Neural cell (in vitro differentiated cells): Measurements from ENCODE around the gene GLRX. TPM values are rescaled to one million over a fixed set of nuclear protein-coding genes. Genes with fewer than 3 reads are reported as not detected.

ENCODE experiments used
- H2AFZ ChIP-seq: fragments of 200-600, 300-800 bp; sonication (generic), shearing (Covaris generic); 2 replicates; pipeline ENCODE4 v1.6.0; 2014; ENCODE audit warnings: low read depth, mild to moderate bottlenecking, antibody characterized with exemption, low read length, moderate library complexity
- H3F3A ChIP-seq: fragments of 200-600 bp; shearing (Covaris generic); 2 replicates; pipeline ENCODE4 v1.6.1; 2016; ENCODE audit warnings: mild to moderate bottlenecking, moderate library complexity, mixed read lengths, antibody characterized with exemption, low read length; ENCODE audit not compliant: insufficient read depth, poor library complexity, severe bottlenecking
- H3K27ac ChIP-seq: fragments of 200-600, 300-800 bp; sonication (generic), shearing (Covaris generic); 2 replicates; pipeline ENCODE4 v1.5.1; 2014; ENCODE audit warnings: mild to moderate bottlenecking, low read length, moderate library complexity
- H3K27me3 ChIP-seq: fragments of 300-800, 200-600 bp; sonication (generic), shearing (Covaris generic); 2 replicates; pipeline ENCODE4 v1.6.0; 2014; ENCODE audit warnings: mild to moderate bottlenecking, low read depth, low read length, moderate library complexity; ENCODE audit not compliant: insufficient read depth
- H3K36me3 ChIP-seq: fragments of 300-800, 200-600 bp; sonication (generic), shearing (Covaris generic); 2 replicates; pipeline ENCODE4 v1.5.1; 2014; ENCODE audit warnings: mild to moderate bottlenecking, antibody characterized with exemption, low read length, moderate library complexity; ENCODE audit not compliant: insufficient read depth
- H3K4me2 ChIP-seq: fragments of 300-800, 200-600 bp; sonication (generic), shearing (Covaris generic); 2 replicates; pipeline ENCODE4 v1.6.0; 2014; ENCODE audit warnings: mild to moderate bottlenecking, low read length
- H3K4me3 ChIP-seq: fragments of 300-800, 200-600 bp; sonication (generic), shearing (Covaris generic); 2 replicates; pipeline ENCODE4 v1.5.1; 2014; ENCODE audit warnings: mild to moderate bottlenecking, low read length, moderate library complexity
- H3K79me2 ChIP-seq: fragments of 200-600 bp; shearing (Covaris generic); replicated peaks from 2 replicates; pipeline ENCODE4 v1.6.0; 2014; ENCODE audit warnings: mild to moderate bottlenecking, low read length, moderate library complexity; ENCODE audit not compliant: insufficient read depth
- H3K9ac ChIP-seq: fragments of 300-800, 200-600 bp; sonication (generic), shearing (Covaris generic); 2 replicates; pipeline ENCODE4 v1.6.1; 2016; ENCODE audit warnings: mild to moderate bottlenecking, low read length, mixed read lengths
- H3K9me2 ChIP-seq: fragments of 200-600 bp; shearing (Covaris generic); 2 replicates; pipeline ENCODE4 v1.6.1; 2016; ENCODE audit warnings: mild to moderate bottlenecking, low read length, mixed read lengths; ENCODE audit not compliant: insufficient read depth
- H3K9me3 ChIP-seq: fragments of 200-600, 300-800 bp; sonication (generic), shearing (Covaris generic); 2 replicates; pipeline ENCODE4 v1.6.1; 2016; ENCODE audit warnings: mild to moderate bottlenecking, mixed run types, low read length, moderate library complexity, mixed read lengths
- H4K20me1 ChIP-seq: fragments of 200-600 bp; shearing (Covaris generic); 2 replicates; pipeline ENCODE4 v1.6.1; 2016; ENCODE audit warnings: mild to moderate bottlenecking, mixed run types; ENCODE audit not compliant: insufficient read depth
- CTCF ChIP-seq: fragments of 450-650 bp; IDR thresholded peaks from 2 replicates; pipeline ENCODE4 v1.5.1; 2014; ENCODE audit warnings: antibody characterized with exemption, mild to moderate bottlenecking, moderate library complexity; ENCODE audit not compliant: poor library complexity, severe bottlenecking
- EP300 ChIP-seq: fragments of 450-650 bp; conservative IDR thresholded peaks from 2 replicates; pipeline ENCODE4 v1.6.1; 2014; ENCODE audit warnings: antibody characterized with exemption, mild to moderate bottlenecking, moderate library complexity; ENCODE audit not compliant: poor library complexity, severe bottlenecking
- EZH2 ChIP-seq: fragments of 200-600, 300-800 bp; shearing (Covaris generic), sonication (generic); IDR thresholded peaks from 2 replicates; pipeline ENCODE4 v1.6.1; 2014; ENCODE audit warnings: antibody characterized with exemption, low read length, borderline replicate concordance, mild to moderate bottlenecking; ENCODE audit not compliant: insufficient read depth, poor library complexity, severe bottlenecking
- MXI1 ChIP-seq: fragments of 450-650 bp; conservative IDR thresholded peaks from 2 replicates; pipeline ENCODE4 v1.6.1; 2014; ENCODE audit warnings: antibody characterized with exemption, mild to moderate bottlenecking; ENCODE audit not compliant: poor library complexity, severe bottlenecking
- POLR2AphosphoS5 ChIP-seq: IDR thresholded peaks from 2 replicates; pipeline ENCODE4 v1.6.1; 2012
- RAD21 ChIP-seq: fragments of 450-650 bp; conservative IDR thresholded peaks from 2 replicates; pipeline ENCODE4 v1.6.1; 2014; ENCODE audit warnings: antibody characterized with exemption, mild to moderate bottlenecking, moderate library complexity
- REST ChIP-seq: IDR thresholded peaks from 2 replicates; pipeline ENCODE4 v1.6.1; 2012; ENCODE audit warnings: borderline replicate concordance
- SMC3 ChIP-seq: fragments of 450-650 bp; conservative IDR thresholded peaks from 2 replicates; pipeline ENCODE4 v1.6.1; 2014; ENCODE audit warnings: antibody characterized with exemption, mild to moderate bottlenecking, moderate library complexity; ENCODE audit not compliant: poor library complexity
- TAF1 ChIP-seq: IDR thresholded peaks from 2 replicates; pipeline ENCODE4 v1.6.1; 2012; ENCODE audit warnings: low read depth
- polyA plus RNA-seq: library from polyadenylated mRNA; depleted of rRNA; stranded (reverse); fragments of >200 nt; gene quantifications from 2 replicates; pipeline ENCODE4 v1.2.3, GENCODE V29; 2014

GLRX gene
- polyA plus RNA-seq, 1 donor from 2014 or later, result 54.0 TPM

GRCh38 chr5:95803271-95804148 is 19.0 kb downstream of the GLRX start:
- no peak overlapping the region for H3K4me2 ChIP-seq
- no peak for TF ChIP-seq TAF1
- no peak for TF ChIP-seq POLR2AphosphoS5
- TF ChIP-seq EP300, result no peak
- no peak for TF ChIP-seq MXI1
- no peak overlapping the region for H2AFZ ChIP-seq
- H3F3A ChIP-seq, result no peaks in the 10 kb centered on the region
- H3K27me3 ChIP-seq, result no peaks in the 10 kb centered on the region
- no peaks in the 10 kb centered on the region for H3K79me2 ChIP-seq
- no peak overlapping the region for H3K4me3 ChIP-seq
- no peak overlapping the region for H3K27ac ChIP-seq
- no peaks in the 10 kb centered on the region for H3K36me3 ChIP-seq
- H3K9me2 ChIP-seq, result no peaks in the 10 kb centered on the region
- H3K9ac ChIP-seq, result no peak overlapping the region
- H4K20me1 ChIP-seq, result no peaks in the 10 kb centered on the region
- no peaks in the 10 kb centered on the region for H3K9me3 ChIP-seq

- Histone ChIP-seq H3K79me2 (no peaks in the 10 kb centered on the region), H3K9ac (no peak overlapping the region), H3F3A (no peaks in the 10 kb centered on the region), H3K36me3 (no peaks in the 10 kb centered on the region), H3K9me2 (no peaks in the 10 kb centered on the region), H3K27ac (no peak overlapping the region), H3K9me3 (no peaks in the 10 kb centered on the region), H2AFZ (no peak overlapping the region), H3K4me2 (no peak overlapping the region), H3K27me3 (no peaks in the 10 kb centered on the region), H4K20me1 (no peaks in the 10 kb centered on the region), H3K4me3 (no peak overlapping the region)
- TF ChIP-seq REST (no peak), RAD21 (no peak), POLR2AphosphoS5 (no peak), EZH2 (no peak), MXI1 (no peak), CTCF (no peak), EP300 (no peak), SMC3 (no peak), TAF1 (no peak)
Measured at GRCh38 chr5:95801961-95802360, 20.6 kb downstream of the GLRX start.
